Fibroblast of skin of left biceps (primary cell): Measurements from ENCODE around the gene CUBN.

ENCODE experiments used
- DNase-seq, 2 experiments: peaks; one replicate each; pipeline ENCODE4 v3.0.0-alpha.2; 2013; ENCODE audit warnings: low read depth in 2 of 2

CUBN gene

GRCh38 chr10:17129741-17130140 is at the start of gene CUBN:
Gene CUBN, minus strand, starts transcription at chr10:17129811. Its CDS starts 46 bp downstream, at chr10:17129765.
- no peak for DNase-seq

- no peak for DNase-seq
Measured at GRCh38 chr10:17179002-17179401, 49.4 kb upstream of the CUBN start.

- no peak for DNase-seq
Measured at GRCh38 chr10:17178006-17178405, 48.4 kb upstream of the CUBN start.

- no peak for DNase-seq
Measured at GRCh38 chr10:17177014-17177413, 47.4 kb upstream of the CUBN start.

GRCh38 chr10:17176091-17176490 is 46.5 kb upstream of the CUBN start:
- DNase-seq = no peak

GRCh38 chr10:17175551-17175950 is 45.9 kb upstream of the CUBN start:
- no peak for DNase-seq

GRCh38 chr10:17174626-17175025 is 45.0 kb upstream of the CUBN start:
- DNase-seq = no peak

GRCh38 chr10:17171141-17171641 is 41.6 kb upstream of the CUBN start:
- DNase-seq = no peak

GRCh38 chr10:17169803-17170202 is 40.2 kb upstream of the CUBN start:
- DNase-seq = no peak

GRCh38 chr10:17166699-17167098 is 37.1 kb upstream of the CUBN start:
- DNase-seq = no peak

- no peak for DNase-seq
Measured at GRCh38 chr10:17162828-17163227, 33.2 kb upstream of the CUBN start.

- DNase-seq = no peak
Measured at GRCh38 chr10:17161775-17162174, 32.2 kb upstream of the CUBN start.

- no peak for DNase-seq
Measured at GRCh38 chr10:17157024-17157423, 27.4 kb upstream of the CUBN start.

- DNase-seq = no peak
Measured at GRCh38 chr10:17155826-17156225, 26.2 kb upstream of the CUBN start.

GRCh38 chr10:17154116-17154515 is 24.5 kb upstream of the CUBN start:
- no peak for DNase-seq

- DNase-seq = no peak
Measured at GRCh38 chr10:17153321-17153720, 23.7 kb upstream of the CUBN start.

GRCh38 chr10:17151716-17152115 is 22.1 kb upstream of the CUBN start:
- no peak for DNase-seq

GRCh38 chr10:17147884-17148489 is 18.4 kb upstream of the CUBN start:
- no peak for DNase-seq

- DNase-seq = no peak
Measured at GRCh38 chr10:17146892-17147291, 17.3 kb upstream of the CUBN start.

GRCh38 chr10:17145239-17145638 is 15.6 kb upstream of the CUBN start:
- DNase-seq = no peak

- no peak for DNase-seq
Measured at GRCh38 chr10:17144757-17145156, 15.1 kb upstream of the CUBN start.

- DNase-seq = no peak
Measured at GRCh38 chr10:17144032-17144431, 14.4 kb upstream of the CUBN start.

- no peak for DNase-seq
Measured at GRCh38 chr10:17143055-17143690, 13.6 kb upstream of the CUBN start.
